Astrocyte of the cerebellum (primary cell): Measurements from ENCODE around the gene EIF4A3.
"Not testable (repeated sequence)": the region's sequence is repeated elsewhere in the genome, so short reads cannot be mapped to it uniquely, and the experiment has no call there.

ENCODE experiments used
- DNase-seq: peaks from one replicate; pipeline ENCODE4 v3.0.0-alpha.2; 2011; ENCODE audit warnings: low read depth
- H3K4me3 ChIP-seq: 2 replicates; pipeline ENCODE4 v1.5.1; 2011; ENCODE audit warnings: mild to moderate bottlenecking, low read depth, low read length, moderate library complexity
- CTCF ChIP-seq: IDR thresholded peaks from 2 replicates; pipeline ENCODE4 v1.5.1; 2012; ENCODE audit warnings: low read length, low read depth, moderate library complexity, mild to moderate bottlenecking; ENCODE audit errors: missing control alignments
- in situ Hi-C: cut with HindIII; loops from 2 replicates; pipeline ENCODE4 v1.10.0; 2017; ENCODE audit warnings: low sequenced_read_pairs

EIF4A3 gene

GRCh38 chr17:80095038-80095843 lies 51.7 kb downstream of the EIF4A3 start:
- in situ Hi-C loops, result no loop called here
- no peak for TF ChIP-seq CTCF
- no peak for DNase-seq
- no peak overlapping the region for H3K4me3 ChIP-seq

- TF ChIP-seq CTCF, result no peak
- DNase-seq, result no peak
- in situ Hi-C loops, result loop anchor here (5.0 kb wide), 2 partner anchors 44 to 74 kb away; no protein-coding TSS in a partner anchor
- H3K4me3 ChIP-seq, result no peak overlapping the region
Measured at GRCh38 chr17:80092959-80093358, 54.0 kb downstream of the EIF4A3 start.

DNA sequence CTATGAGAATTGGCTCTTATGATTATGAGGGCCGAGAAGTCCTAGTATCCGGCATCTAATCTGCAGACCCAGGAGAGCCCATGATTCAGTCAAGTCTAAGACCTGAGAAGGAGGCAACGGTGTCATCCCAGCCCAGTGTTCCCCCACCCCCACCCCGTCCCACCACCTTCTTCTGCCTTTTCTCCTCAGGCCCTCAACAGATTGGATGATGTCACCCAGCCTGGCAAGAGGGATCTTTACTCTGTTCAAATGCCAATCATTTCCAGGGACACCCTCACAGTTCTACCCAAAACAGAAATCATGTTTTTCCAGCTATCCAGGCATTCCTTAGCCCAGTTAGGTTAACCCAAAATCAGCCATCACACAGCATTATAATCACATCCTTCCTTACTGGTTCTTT lies 55.6 kb downstream of the EIF4A3 start:
- in situ Hi-C loops, result loop anchor here (5.0 kb wide), 2 partner anchors 46 to 76 kb away; no protein-coding TSS in a partner anchor
- no peak overlapping the region for H3K4me3 ChIP-seq
- DNase-seq, result no peak
- no peak for TF ChIP-seq CTCF

DNA sequence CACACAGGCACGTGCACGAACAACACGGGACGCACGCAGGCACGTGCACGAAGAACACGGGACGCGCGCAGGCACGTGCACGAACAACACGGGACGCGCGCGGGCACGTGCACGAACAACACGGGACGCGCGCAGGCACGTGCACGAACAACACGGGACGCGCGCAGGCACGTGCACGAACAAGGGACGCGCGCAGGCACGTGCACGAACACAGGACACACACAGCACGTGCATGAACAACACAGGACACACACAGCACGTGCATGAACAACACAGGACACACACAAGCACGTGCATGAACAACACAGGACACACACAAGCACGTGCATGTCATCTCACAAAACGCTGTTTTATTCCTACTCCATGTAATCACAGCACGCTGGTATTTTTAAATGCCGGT lies 56.8 kb downstream of the EIF4A3 start:
- in situ Hi-C loops, result loop anchor here (5.0 kb wide), 2 partner anchors 47 to 77 kb away; no protein-coding TSS in a partner anchor
- not testable (repeated sequence) for H3K4me3 ChIP-seq, DNase-seq

- no peak for DNase-seq
- no peak overlapping the region for H3K4me3 ChIP-seq
- in situ Hi-C loops, result loop anchor here (5.0 kb wide), 2 partner anchors 48 to 78 kb away; no protein-coding TSS in a partner anchor
- TF ChIP-seq CTCF, result no peak
Measured at GRCh38 chr17:80089762-80090161, 57.2 kb downstream of the EIF4A3 start.

- in situ Hi-C loops, result no loop called here
- no peak for TF ChIP-seq CTCF
Measured at GRCh38 chr17:80087346-80088265, 59.3 kb downstream of the EIF4A3 start.

More at GRCh38 chr17:80087346-80088265, 59.3 kb downstream of the EIF4A3 start:
- no peak for DNase-seq
- no peak overlapping the region for H3K4me3 ChIP-seq
